OCI-LY1 (cell line): Measurements from ENCODE around the gene DYNC1I1.

Source experiments
- H2AFZ ChIP-seq: fragments of 200-600 bp; sonication (generic), shearing (Covaris generic); 2 replicates; pipeline ENCODE4 v1.6.0; 2014; ENCODE audit warnings: antibody characterized with exemption, mild to moderate bottlenecking, low read length
- H3F3A ChIP-seq: fragments of 200-600 bp; sonication (generic), shearing (Covaris generic); 2 replicates; pipeline ENCODE4 v1.6.0; 2014; ENCODE audit warnings: mild to moderate bottlenecking, antibody characterized with exemption, low read length, moderate library complexity; ENCODE audit not compliant: insufficient read depth
- H3K27ac ChIP-seq: fragments of 200-600 bp; sonication (generic); 2 replicates; pipeline ENCODE4 v1.5.1; 2014; ENCODE audit warnings: low read length, mixed run types, mild to moderate bottlenecking, low read depth; ENCODE audit not compliant: poor library complexity, severe bottlenecking
- H3K27me3 ChIP-seq: fragments of 200-600 bp; sonication (generic); 2 replicates; pipeline ENCODE4 v1.6.0; 2014; ENCODE audit warnings: antibody characterized with exemption, mild to moderate bottlenecking, low read length, moderate library complexity; ENCODE audit not compliant: insufficient read depth
- H3K36me3 ChIP-seq: fragments of 200-600 bp; sonication (generic); 2 replicates; pipeline ENCODE4 v1.6.1; 2014; ENCODE audit warnings: mild to moderate bottlenecking, antibody characterized with exemption, low read length, moderate library complexity, mixed read lengths; ENCODE audit not compliant: insufficient read depth
- H3K4me1 ChIP-seq: fragments of 200-600 bp; sonication (generic); 2 replicates; pipeline ENCODE4 v1.5.1; 2014; ENCODE audit warnings: mild to moderate bottlenecking, low read length, moderate library complexity; ENCODE audit not compliant: insufficient read depth, severe bottlenecking
- H3K4me2 ChIP-seq: fragments of 200-600 bp; sonication (generic), shearing (Covaris generic); 2 replicates; pipeline ENCODE4 v1.6.1; 2014; ENCODE audit warnings: low read length
- H3K4me3 ChIP-seq: fragments of 200-600 bp; sonication (generic); 2 replicates; pipeline ENCODE4 v1.5.1; 2014; ENCODE audit warnings: low read length, low read depth, mild to moderate bottlenecking, mixed read lengths; ENCODE audit not compliant: poor library complexity, severe bottlenecking
- H3K79me2 ChIP-seq: fragments of 200-600 bp; shearing (Covaris generic); 2 replicates; pipeline ENCODE4 v1.6.1; 2016; ENCODE audit warnings: mixed run types, low read length, mixed read lengths; ENCODE audit not compliant: insufficient read depth
- H3K9ac ChIP-seq: fragments of 200-600 bp; sonication (generic), shearing (Covaris generic); 2 replicates; pipeline ENCODE4 v1.6.1; 2014; ENCODE audit warnings: mild to moderate bottlenecking, low read length, mixed read lengths
- H3K9me2 ChIP-seq: fragments of 200-600 bp; sonication (generic), shearing (Covaris generic); 2 replicates; pipeline ENCODE4 v1.6.1; 2014; ENCODE audit warnings: low read depth, mild to moderate bottlenecking, low read length, mixed read lengths
- H3K9me3 ChIP-seq: fragments of 200-600 bp; shearing (Covaris generic); 2 replicates; pipeline ENCODE4 v1.6.1; 2014; ENCODE audit warnings: low read length, mixed read lengths
- H4K20me1 ChIP-seq: fragments of 200-600 bp; sonication (generic), shearing (Covaris generic); 2 replicates; pipeline ENCODE4 v1.6.0; 2016; ENCODE audit warnings: mild to moderate bottlenecking, low read length; ENCODE audit not compliant: insufficient read depth
- EZH2 ChIP-seq: fragments of 200-600 bp; sonication (generic), shearing (Covaris generic); IDR thresholded peaks from 2 replicates; pipeline ENCODE4 v1.8.0; 2017; ENCODE audit warnings: borderline replicate concordance, mixed run types, mild to moderate bottlenecking, antibody characterized with exemption, low read length, moderate library complexity, mixed read lengths
- TF ChIP-seq, protein P1 (sequence below): fragments of 200-600 bp; sonication (generic), shearing (Covaris generic); IDR thresholded peaks from 2 replicates; pipeline ENCODE4 v1.5.1; 2017; ENCODE audit warnings: mild to moderate bottlenecking, antibody characterized with exemption, low read length, moderate library complexity, mixed read lengths

The DYNC1I1 gene

DNA sequence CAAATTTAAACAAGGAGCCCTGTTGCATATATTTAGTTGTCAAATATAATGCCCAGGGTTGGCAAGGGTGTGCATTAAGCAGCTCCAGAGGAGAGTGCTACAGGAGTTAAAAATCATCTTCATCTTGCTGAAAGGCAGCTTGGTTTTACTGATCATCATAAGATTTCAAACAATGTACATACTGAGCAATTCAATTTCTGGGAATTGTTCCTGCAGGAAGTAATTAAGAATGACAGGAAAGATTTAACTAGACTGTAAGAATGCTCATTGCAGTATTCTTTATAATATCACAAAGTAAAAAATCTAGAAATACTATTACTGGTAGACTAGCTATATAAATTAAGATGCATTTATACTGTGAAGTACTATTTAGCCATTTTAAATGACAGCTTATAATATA lies 153.6 kb downstream of the DYNC1I1 start:
- Histone ChIP-seq H3F3A (no peaks in the 10 kb centered on the region), H3K9me2 (no peaks in the 10 kb centered on the region), H3K27ac (no peak overlapping the region), H2AFZ (no peak overlapping the region), H3K4me2 (no peak overlapping the region), H4K20me1 (no peaks in the 10 kb centered on the region), H3K4me1 (peaks cover 29% of the 10 kb centered on the region), H3K9me3 (no peaks in the 10 kb centered on the region), H3K36me3 (no peaks in the 10 kb centered on the region), H3K27me3 (no peaks in the 10 kb centered on the region; the same call in 1 of the 2 replicates), H3K79me2 (no peaks in the 10 kb centered on the region), H3K4me3 (no peak overlapping the region), H3K9ac (no peak overlapping the region)
- no peak for TF ChIP-seq EZH2

DNA sequence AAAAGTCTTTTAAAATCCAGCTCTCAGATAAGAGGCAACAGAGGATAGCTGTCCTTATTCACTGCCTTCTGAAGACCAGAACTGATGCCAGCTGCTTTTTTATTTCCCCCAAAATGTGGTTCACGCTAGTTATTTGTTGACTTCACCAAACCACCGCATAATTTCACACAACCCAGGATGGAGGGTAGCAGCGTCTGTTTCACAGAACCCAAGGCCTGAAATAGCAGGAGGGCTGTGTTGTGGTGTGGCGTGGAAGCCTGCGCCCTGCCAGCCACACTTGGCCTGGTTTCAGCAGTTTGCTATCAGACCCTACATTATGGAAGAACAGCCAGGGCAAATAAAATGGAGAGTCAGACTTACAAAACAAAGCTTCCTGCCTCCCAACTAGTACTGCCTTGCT lies 155.4 kb downstream of the DYNC1I1 start:
- H3K9ac ChIP-seq: no peak overlapping the region
- no peak overlapping the region for H3K4me2 ChIP-seq
- peaks cover 13% of the 10 kb centered on the region for H3K4me1 ChIP-seq
- no peaks in the 10 kb centered on the region; the same call in 1 of the 2 replicates for H3K27me3 ChIP-seq
- H4K20me1 ChIP-seq: no peaks in the 10 kb centered on the region
- H3K9me2 ChIP-seq: no peaks in the 10 kb centered on the region
- TF ChIP-seq, protein P1, sequence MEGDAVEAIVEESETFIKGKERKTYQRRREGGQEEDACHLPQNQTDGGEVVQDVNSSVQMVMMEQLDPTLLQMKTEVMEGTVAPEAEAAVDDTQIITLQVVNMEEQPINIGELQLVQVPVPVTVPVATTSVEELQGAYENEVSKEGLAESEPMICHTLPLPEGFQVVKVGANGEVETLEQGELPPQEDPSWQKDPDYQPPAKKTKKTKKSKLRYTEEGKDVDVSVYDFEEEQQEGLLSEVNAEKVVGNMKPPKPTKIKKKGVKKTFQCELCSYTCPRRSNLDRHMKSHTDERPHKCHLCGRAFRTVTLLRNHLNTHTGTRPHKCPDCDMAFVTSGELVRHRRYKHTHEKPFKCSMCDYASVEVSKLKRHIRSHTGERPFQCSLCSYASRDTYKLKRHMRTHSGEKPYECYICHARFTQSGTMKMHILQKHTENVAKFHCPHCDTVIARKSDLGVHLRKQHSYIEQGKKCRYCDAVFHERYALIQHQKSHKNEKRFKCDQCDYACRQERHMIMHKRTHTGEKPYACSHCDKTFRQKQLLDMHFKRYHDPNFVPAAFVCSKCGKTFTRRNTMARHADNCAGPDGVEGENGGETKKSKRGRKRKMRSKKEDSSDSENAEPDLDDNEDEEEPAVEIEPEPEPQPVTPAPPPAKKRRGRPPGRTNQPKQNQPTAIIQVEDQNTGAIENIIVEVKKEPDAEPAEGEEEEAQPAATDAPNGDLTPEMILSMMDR: no peak
- no peak for TF ChIP-seq EZH2
- no peaks in the 10 kb centered on the region for H3K9me3 ChIP-seq
- no peaks in the 10 kb centered on the region for H3K36me3 ChIP-seq
- H3K4me3 ChIP-seq: no peak overlapping the region
- no peak overlapping the region for H3K27ac ChIP-seq
- H2AFZ ChIP-seq: no peak overlapping the region
- H3K79me2 ChIP-seq: no peaks in the 10 kb centered on the region
- no peaks in the 10 kb centered on the region for H3F3A ChIP-seq

DNA sequence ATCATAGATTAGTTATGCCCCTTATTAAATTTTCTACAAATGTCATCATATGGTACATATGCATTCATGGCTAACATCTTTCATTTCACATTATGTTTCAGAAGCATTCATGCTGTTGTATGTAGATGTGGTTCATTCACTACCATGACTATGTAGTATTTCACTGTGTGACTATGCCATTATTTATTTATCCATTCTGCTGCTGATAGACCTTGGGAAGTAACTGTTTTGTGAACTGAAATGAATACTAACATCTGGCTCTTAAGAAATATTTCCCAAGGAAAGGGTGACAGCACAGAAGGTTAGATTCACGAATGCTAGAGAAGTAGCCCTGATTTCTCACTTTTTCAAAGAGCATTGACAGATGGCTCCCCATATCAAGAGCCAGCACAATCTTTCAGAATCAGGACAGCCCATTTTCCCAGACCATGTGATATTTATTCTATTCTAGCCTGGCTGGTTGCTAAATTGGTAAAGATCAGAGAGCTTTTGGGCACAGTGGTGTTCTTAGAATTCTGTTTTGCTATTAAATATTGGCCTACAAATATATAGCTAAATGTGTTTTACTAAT lies 157.4 kb downstream of the DYNC1I1 start:
- H3K9me3 ChIP-seq: no peaks in the 10 kb centered on the region
- no peak overlapping the region for H3K4me3 ChIP-seq
- no peaks in the 10 kb centered on the region for H3K79me2 ChIP-seq
- H3K9me2 ChIP-seq: no peaks in the 10 kb centered on the region
- no peak overlapping the region for H2AFZ ChIP-seq
- no peaks in the 10 kb centered on the region for H3K36me3 ChIP-seq
- H3F3A ChIP-seq: no peaks in the 10 kb centered on the region
- H3K27ac ChIP-seq: no peak overlapping the region
- TF ChIP-seq, protein P1: no peak
- no peak for TF ChIP-seq EZH2
- H3K27me3 ChIP-seq: no peaks in the 10 kb centered on the region; the same call in 1 of the 2 replicates
- H3K4me1 ChIP-seq: peaks cover 22% of the 10 kb centered on the region
- no peak overlapping the region for H3K9ac ChIP-seq
- no peak overlapping the region for H3K4me2 ChIP-seq
- H4K20me1 ChIP-seq: no peaks in the 10 kb centered on the region
